GM12878 (cell line): ENCODE data around the gene KCND2. TPM values are rescaled to one million over a fixed set of nuclear protein-coding genes. Genes with fewer than 3 reads are reported as not detected.

Experiments used
- ATAC-seq: fragments of 200-7000 bp; cut with Tn5 transposase; 3 replicates; pipeline ENCODE4 v1.9.1; 2020; ENCODE audit warnings: mild to moderate bottlenecking, moderate library complexity
- BruUV-seq: library from RNA; stranded (reverse); fragments of 400-500 nt; replicated peaks from 2 replicates; lab custom pipeline; 2021; lab: Mats Ljungman, UMichigan
- CTCF ChIA-PET: fragments of 300-600 bp; sonication (Branson Sonifier 250); formaldehyde crosslinking; extraction: SDS; loops from one replicate; lab custom pipeline; 2021; ENCODE audit warnings: inconsistent platforms; lab: Yijun Ruan, JAX
- POLR2A ChIA-PET: fragments of 350-600 bp; formaldehyde crosslinking; extraction: SDS; loops from one replicate; lab custom pipeline; 2021; ENCODE audit warnings: inconsistent platforms; lab: Charles Lee
- RAD21 ChIA-PET: fragments of 300-600 bp; sonication (Branson Sonifier 250); formaldehyde crosslinking; loops from one replicate; lab custom pipeline; 2023; ENCODE audit warnings: antibody characterized with exemption; ENCODE audit not compliant: unreplicated experiment; lab: Charles Lee
- SMC1A ChIA-PET: fragments of 300-600 bp; sonication (Branson Sonifier 250); formaldehyde crosslinking; loops from one replicate; lab custom pipeline; 2023; ENCODE audit not compliant: unreplicated experiment, uncharacterized antibody; lab: Charles Lee
- DNase-seq: peaks from one replicate; pipeline ENCODE4 v3.0.0-alpha.2; 2011; ENCODE audit warnings: low read depth, low spot score
- FAIRE-seq: peaks from 3 replicates; lab custom pipeline; 2011; peaks lifted over from hg19 to GRCh38; lab: Jason Lieb, UNC
- H2AFZ ChIP-seq: 2 replicates; pipeline ENCODE4 v1.6.0; 2011; ENCODE audit warnings: low read depth, low read length, control low read depth; ENCODE audit not compliant: control insufficient read depth
- H3K27ac ChIP-seq: 2 replicates; pipeline ENCODE4 v1.5.1; 2011; ENCODE audit warnings: control low read depth; ENCODE audit not compliant: control insufficient read depth, insufficient read depth
- H3K27me3 ChIP-seq, 2 experiments: replicated peaks in 1 of 2; 2 replicates each; pipeline versions ENCODE4 v1.6.0 to v1.6.1; 2011; ENCODE audit warnings: low read length in 1 of 2; ENCODE audit not compliant: control insufficient read depth in 2 of 2, insufficient read depth in 2 of 2
- H3K36me3 ChIP-seq, 2 experiments: 2 replicates each; pipeline ENCODE4 v1.5.1; 2011; ENCODE audit warnings: low read length in 1 of 2; ENCODE audit not compliant: control insufficient read depth in 2 of 2, insufficient read depth in 2 of 2
- H3K4me1 ChIP-seq: 2 replicates; pipeline ENCODE4 v1.6.1; 2011; ENCODE audit warnings: mild to moderate bottlenecking, low read length, moderate library complexity, mixed read lengths; ENCODE audit not compliant: control insufficient read depth, insufficient read depth
- H3K4me2 ChIP-seq: 2 replicates; pipeline ENCODE4 v1.6.0; 2011; ENCODE audit warnings: control low read depth; ENCODE audit not compliant: control insufficient read depth, insufficient read depth
- H3K4me3 ChIP-seq: fragments of 200-600 bp; sonication (generic); 2 replicates; pipeline ENCODE4 v1.5.1; 2016
- H3K79me2 ChIP-seq: 2 replicates; pipeline ENCODE4 v1.6.0; 2011; ENCODE audit warnings: low read length; ENCODE audit not compliant: control insufficient read depth, insufficient read depth
- H3K9ac ChIP-seq: 2 replicates; pipeline ENCODE4 v1.8.0; 2011; ENCODE audit warnings: low read length, control low read depth, mixed read lengths; ENCODE audit not compliant: control insufficient read depth, insufficient read depth
- H3K9me3 ChIP-seq: replicated peaks from 3 replicates; pipeline ENCODE4 v1.5.1; 2011; ENCODE audit warnings: mild to moderate bottlenecking, low read length; ENCODE audit not compliant: control insufficient read depth, insufficient read depth
- H4K20me1 ChIP-seq: 2 replicates; pipeline ENCODE4 v1.6.0; 2011; ENCODE audit not compliant: control insufficient read depth, insufficient read depth
- CREB1 ChIP-seq: IDR thresholded peaks from 2 replicates; pipeline ENCODE4 v1.6.1; 2012; ENCODE audit warnings: low read depth, mild to moderate bottlenecking, inconsistent platforms
- CUX1 ChIP-seq: IDR thresholded peaks from 2 replicates; pipeline ENCODE4 v1.6.1; 2012; ENCODE audit warnings: improper control_type of control experiment, low read depth, low read length; ENCODE audit not compliant: insufficient replicate concordance
- MYC ChIP-seq: IDR thresholded peaks from 2 replicates; pipeline ENCODE4 v1.6.1; 2011; ENCODE audit warnings: mild to moderate bottlenecking, low read length, moderate library complexity, inconsistent platforms; ENCODE audit not compliant: insufficient read depth, insufficient replicate concordance, insufficient read length, severe bottlenecking
- RBBP5 ChIP-seq: fragments of 200-600 bp; sonication (generic); conservative IDR thresholded peaks from 2 replicates; pipeline ENCODE4 v1.6.1; 2016
- TBL1XR1 ChIP-seq: IDR thresholded peaks from 2 replicates; pipeline ENCODE4 v1.6.1; 2012; ENCODE audit warnings: low read depth, low read length, improper control_type of control experiment
- TCF12 ChIP-seq: IDR thresholded peaks from 2 replicates; pipeline ENCODE4 v1.6.1; 2011; ENCODE audit warnings: low read depth, mild to moderate bottlenecking, low read length
- WRNIP1 ChIP-seq: IDR thresholded peaks from 2 replicates; pipeline ENCODE4 v1.6.1; 2011; ENCODE audit warnings: low read depth, low read length, improper control_type of control experiment, borderline replicate concordance
- ZNF217 ChIP-seq: fragments of 450-650 bp; IDR thresholded peaks from 2 replicates; pipeline ENCODE4 v1.6.1; 2017; ENCODE audit warnings: antibody characterized with exemption, mild to moderate bottlenecking
- WGBS: methylation state at CpG from one replicate; pipeline ENCODE4 v1.1.6; 2016; ENCODE audit warnings: low lambda C conversion rate; ENCODE audit not compliant: insufficient replicate concordance, insufficient coverage; ENCODE audit errors: missing lambda C conversion rate; 5-methylcytosine and 5-hydroxymethylcytosine counted together
- in situ Hi-C: fragments of 300-500 bp; cut with MboI; formaldehyde crosslinking; loops from 9 replicates; pipeline ENCODE4 v1.14.3; 2018; ENCODE audit warnings: mixed read lengths
- intact Hi-C: fragments of 100-400 bp; cut with micrococcal nuclease; formaldehyde crosslinking; loops from one replicate; pipeline ENCODE4 v1.14.2; 2022; ENCODE audit not compliant: unreplicated experiment
- polyA plus RNA-seq, 11 experiments: library from polyadenylated mRNA; depleted of rRNA in 4 of 11; unstranded in 6 of 11; stranded (reverse) in 5 of 11; fragments of >200 nt; fragmentation: Nextera tagmentation in 4 of 11; fragmentation: Illumina TruSeq in 1 of 11; extraction: Ambion mirVana in 4 of 11; extraction: Trizol in 1 of 11; gene quantifications; 1 replicate in 1 of 11; 2 replicates in 10 of 11; pipeline versions ENCODE4 v1.2.1 to v1.2.3, GENCODE V29; 2011 to 2016; ENCODE audit warnings: inconsistent platforms in 2 of 11, missing spikeins in 2 of 11, low read depth in 1 of 11
- total RNA-seq, 4 experiments: library from RNA; depleted of rRNA in 3 of 4; stranded (reverse); fragments of >200 nt in 3 of 4; fragmentation: Illumina TruSeq in 1 of 4; extraction: Trizol in 1 of 4; gene quantifications; 2 replicates each; pipeline versions ENCODE4 v1.2.1 to v1.2.3, GENCODE V29; 2013 to 2021
- TF ChIP-seq, protein P1 (sequence below): fragments of 450-650 bp; IDR thresholded peaks from 2 replicates; pipeline ENCODE4 v1.6.1; 2014; ENCODE audit warnings: mild to moderate bottlenecking

KCND2 gene
- total and polyA plus RNA-seq, 10 of the 15 experiments (the other 5 are each of a cell fraction or from before 2014, with no cell fraction given): 3.6 to 22.3 (median 6.3) TPM

- no TSS peak for BruUV-seq
- ATAC-seq (no peak), DNase-seq (no peak), FAIRE-seq (no peak)
- Histone ChIP-seq H3K27me3 (no peaks in the 10 kb centered on the region), H3K4me2 (no peak overlapping the region), H3K27ac (no peak overlapping the region), H3K36me3 (no peaks in the 10 kb centered on the region; a peak in 1 of 4 replicates), H3K9me3 (no peaks in the 10 kb centered on the region), H2AFZ (no peak overlapping the region), H3K4me1 (no peaks in the 10 kb centered on the region), H3K79me2 (no peaks in the 10 kb centered on the region), H4K20me1 (no peaks in the 10 kb centered on the region), H3K4me3 (no peak overlapping the region), H3K9ac (no peak overlapping the region)
- ChIA-PET POLR2A (interaction anchor here (1.0 kb wide), 1 partner anchor 9 kb away, joined by 3 read pairs; no protein-coding TSS in a partner anchor), SMC1A (no interaction called here), RAD21 (no interaction called here), CTCF (no interaction called here)
- in situ Hi-C loops: no loop called here
- intact Hi-C loops: no loop called here
- 15% methylated on average over 3 of the region's 3 CpGs for WGBS
- TF ChIP-seq CREB1 (no peak), TCF12 (no peak), WRNIP1 (no peak), MYC (no peak), CUX1 (no peak), RBBP5 (no peak), ZNF217 (no peak), TBL1XR1 (no peak)
- TF ChIP-seq, protein P1, sequence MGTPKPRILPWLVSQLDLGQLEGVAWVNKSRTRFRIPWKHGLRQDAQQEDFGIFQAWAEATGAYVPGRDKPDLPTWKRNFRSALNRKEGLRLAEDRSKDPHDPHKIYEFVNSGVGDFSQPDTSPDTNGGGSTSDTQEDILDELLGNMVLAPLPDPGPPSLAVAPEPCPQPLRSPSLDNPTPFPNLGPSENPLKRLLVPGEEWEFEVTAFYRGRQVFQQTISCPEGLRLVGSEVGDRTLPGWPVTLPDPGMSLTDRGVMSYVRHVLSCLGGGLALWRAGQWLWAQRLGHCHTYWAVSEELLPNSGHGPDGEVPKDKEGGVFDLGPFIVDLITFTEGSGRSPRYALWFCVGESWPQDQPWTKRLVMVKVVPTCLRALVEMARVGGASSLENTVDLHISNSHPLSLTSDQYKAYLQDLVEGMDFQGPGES: no peak
- TF ChIP-seq, all 136 proteins: peak for 0
Measured at GRCh38 chr7:120743128-120743527, 470.2 kb downstream of the KCND2 start.
